ENCODE results near the gene IL31.
"Not testable (repeated sequence)": the region's sequence is repeated elsewhere in the genome, so short reads cannot be mapped to it uniquely, and the experiment has no call there.

Gene IL31

GRCh38 chr12:122194804-122195203 lies 20.8 kb upstream of the IL31 start:
- in situ Hi-C loops (cut with HindIII; ENCODE audit: low sequenced_read_pairs): no loop called here

GRCh38 chr12:122192441-122192840 lies 18.4 kb upstream of the IL31 start:
- in situ Hi-C loops (cut with HindIII; ENCODE audit: low sequenced_read_pairs): no loop called here

GRCh38 chr12:122190842-122191668 lies 17.0 kb upstream of the IL31 start:
- in situ Hi-C loops (cut with HindIII; ENCODE audit: low sequenced_read_pairs): no loop called here

GRCh38 chr12:122189626-122190475 lies 15.8 kb upstream of the IL31 start:
- in situ Hi-C loops (cut with HindIII; ENCODE audit: low sequenced_read_pairs): no loop called here

GRCh38 chr12:122187466-122187865 lies 13.4 kb upstream of the IL31 start:
- in situ Hi-C loops (cut with HindIII; ENCODE audit: low sequenced_read_pairs): no loop called here

GRCh38 chr12:122185494-122186082 lies 11.6 kb upstream of the IL31 start:
- in situ Hi-C loops (cut with HindIII; ENCODE audit: low sequenced_read_pairs): no loop called here

GRCh38 chr12:122185079-122185478 lies 11.1 kb upstream of the IL31 start:
- in situ Hi-C loops (cut with HindIII; ENCODE audit: low sequenced_read_pairs): no loop called here

GRCh38 chr12:122184517-122184916 lies 10.5 kb upstream of the IL31 start:
- in situ Hi-C loops (cut with HindIII; ENCODE audit: low sequenced_read_pairs): no loop called here

GRCh38 chr12:122183588-122183940 lies 9.5 kb upstream of the IL31 start:
- in situ Hi-C loops (cut with HindIII; ENCODE audit: low sequenced_read_pairs): no loop called here

- in situ Hi-C loops (cut with HindIII; ENCODE audit: low sequenced_read_pairs): no loop called here
Measured at GRCh38 chr12:122182887-122183587, 9.0 kb upstream of the IL31 start, which contains the start of gene LRRC43. TSS of gene LRRC43 (plus strand) at chr12:122183123. CDS start at chr12:122183145, 22 bp downstream.

- in situ Hi-C loops (cut with HindIII; ENCODE audit: low sequenced_read_pairs): not testable (repeated sequence)
Measured at GRCh38 chr12:122176473-122176872, 2.5 kb upstream of the IL31 start.

- in situ Hi-C loops (cut with HindIII; ENCODE audit: low sequenced_read_pairs): no loop called here
Measured at GRCh38 chr12:122172262-122172939, 1.6 kb downstream of the IL31 start.

- in situ Hi-C loops (cut with HindIII; ENCODE audit: low sequenced_read_pairs): no loop called here
Measured at GRCh38 chr12:122171399-122171798, 2.6 kb downstream of the IL31 start.

GRCh38 chr12:122168492-122168891 lies 5.5 kb downstream of the IL31 start:
- in situ Hi-C loops (cut with HindIII; ENCODE audit: low sequenced_read_pairs): no loop called here

- in situ Hi-C loops (cut with HindIII; ENCODE audit: low sequenced_read_pairs): no loop called here
Measured at GRCh38 chr12:122167356-122167925, 6.6 kb downstream of the IL31 start.

- in situ Hi-C loops (cut with HindIII; ENCODE audit: low sequenced_read_pairs): no loop called here
Measured at GRCh38 chr12:122166422-122167349, 7.3 kb downstream of the IL31 start.

GRCh38 chr12:122162976-122163375 lies 11.0 kb downstream of the IL31 start:
- in situ Hi-C loops (cut with HindIII; ENCODE audit: low sequenced_read_pairs): no loop called here

GRCh38 chr12:122161682-122162081 lies 12.3 kb downstream of the IL31 start:
- in situ Hi-C loops (cut with HindIII; ENCODE audit: low sequenced_read_pairs): no loop called here

GRCh38 chr12:122160761-122161160 lies 13.3 kb downstream of the IL31 start:
- in situ Hi-C loops (cut with HindIII; ENCODE audit: low sequenced_read_pairs): no loop called here

Measured in DLD1 (cell line).